ENCODE measurements around the gene SIRT5.

The SIRT5 gene

GRCh38 chr6:13574571-13575376, at the start of gene SIRT5:
Gene SIRT5, plus strand, starts transcription at chr6:13574601. Its CDS starts 9,510 bp downstream, at chr6:13584111.
- DNase-seq, result peak; percentile 86

GRCh38 chr6:13524801-13525508, 49.4 kb upstream of the SIRT5 start:
- no peak for DNase-seq

GRCh38 chr6:13526357-13526726, 48.1 kb upstream of the SIRT5 start:
- no peak for DNase-seq

GRCh38 chr6:13526727-13527670, 47.4 kb upstream of the SIRT5 start:
- no peak for DNase-seq

- DNase-seq, result no peak
These were observed 46.7 kb upstream of the SIRT5 start for GRCh38 chr6:13527671-13528056.

- no peak for DNase-seq
These were observed 46.2 kb upstream of the SIRT5 start for GRCh38 chr6:13528232-13528631.

GRCh38 chr6:13528777-13529343, 45.5 kb upstream of the SIRT5 start:
- no peak for DNase-seq

- no peak for DNase-seq
These were observed 42.4 kb upstream of the SIRT5 start for GRCh38 chr6:13531956-13532355.

GRCh38 chr6:13534536-13534935, 39.9 kb upstream of the SIRT5 start:
- DNase-seq, result no peak

GRCh38 chr6:13535306-13535705, 39.1 kb upstream of the SIRT5 start:
- DNase-seq, result no peak

- no peak for DNase-seq
These were observed 37.4 kb upstream of the SIRT5 start for GRCh38 chr6:13536796-13537526.

GRCh38 chr6:13537527-13537897, 36.9 kb upstream of the SIRT5 start:
- no peak for DNase-seq

- no peak for DNase-seq
These were observed 36.3 kb upstream of the SIRT5 start for GRCh38 chr6:13538084-13538483.

GRCh38 chr6:13538600-13538999, 35.8 kb upstream of the SIRT5 start:
- DNase-seq, result no peak

- no peak for DNase-seq
These were observed 34.8 kb upstream of the SIRT5 start for GRCh38 chr6:13539572-13539971.

GRCh38 chr6:13541496-13541895, 32.9 kb upstream of the SIRT5 start:
- no peak for DNase-seq

GRCh38 chr6:13544454-13545186, 29.8 kb upstream of the SIRT5 start:
- no peak for DNase-seq

GRCh38 chr6:13545885-13546284, 28.5 kb upstream of the SIRT5 start:
- no peak for DNase-seq

- DNase-seq, result no peak
These were observed 25.7 kb upstream of the SIRT5 start for GRCh38 chr6:13548500-13549210.

- DNase-seq, result no peak
These were observed 23.7 kb upstream of the SIRT5 start for GRCh38 chr6:13550656-13551055.

- DNase-seq, result no peak
These were observed 20.8 kb upstream of the SIRT5 start for GRCh38 chr6:13553646-13554045.
